Right atrium auricular region (tissue), 2 donors: Measurements from ENCODE around the gene RAB38. TPM values are rescaled to one million over a fixed set of nuclear protein-coding genes. Genes with fewer than 3 reads are reported as not detected.
A peak's percentile ranks its signal among the peaks of the same experiment; 100 is the strongest.

ENCODE experiments used
- DNase-seq: peaks from one replicate; pipeline ENCODE4 v3.0.0-alpha.2; 2019; ENCODE audit warnings: low spot score
- H3K27ac ChIP-seq, 2 donors: fragments of 200-600 bp; sonication (generic); 1 replicate in 1 of 2; 2 replicates in 1 of 2; pipeline ENCODE4 v1.5.1; 2016 to 2019
- H3K27me3 ChIP-seq, 2 donors: fragments of 200-600 bp; sonication (generic); one replicate each; pipeline versions ENCODE4 v1.5.1 to v1.6.0; 2017 to 2019
- H3K36me3 ChIP-seq: fragments of 200-600 bp; sonication (generic); one replicate; pipeline ENCODE4 v1.5.1; 2016
- H3K4me1 ChIP-seq, 2 donors: fragments of 200-600 bp; sonication (generic); one replicate each; pipeline versions ENCODE4 v1.5.1 to v1.6.0; 2017 to 2019
- H3K4me3 ChIP-seq, 2 donors: fragments of 200-600 bp; sonication (generic); 1 replicate in 1 of 2; 2 replicates in 1 of 2; pipeline ENCODE4 v1.5.1; 2017 to 2019; ENCODE audit warnings: mild to moderate bottlenecking in 1 of 2, moderate library complexity in 1 of 2
- H3K9me3 ChIP-seq, 2 donors: fragments of 200-600 bp; sonication (generic); one replicate each; pipeline ENCODE4 v1.5.1; 2019
- total RNA-seq, 2 donors: library from RNA; depleted of rRNA; stranded (reverse); fragments of >200 nt; gene quantifications; one replicate each; pipeline ENCODE4 v1.1.0, GENCODE V29; 2016
- TF ChIP-seq, protein P1 (sequence below), 2 donors: fragments of 200-600 bp; sonication (generic); IDR thresholded peaks; one replicate each; pipeline ENCODE4 v1.5.1; 2019; ENCODE audit warnings: antibody characterized with exemption in 2 of 2

The RAB38 gene
- total RNA-seq, 2 donors from 2014 or later, result 1.4 to 1.6 TPM

DNA sequence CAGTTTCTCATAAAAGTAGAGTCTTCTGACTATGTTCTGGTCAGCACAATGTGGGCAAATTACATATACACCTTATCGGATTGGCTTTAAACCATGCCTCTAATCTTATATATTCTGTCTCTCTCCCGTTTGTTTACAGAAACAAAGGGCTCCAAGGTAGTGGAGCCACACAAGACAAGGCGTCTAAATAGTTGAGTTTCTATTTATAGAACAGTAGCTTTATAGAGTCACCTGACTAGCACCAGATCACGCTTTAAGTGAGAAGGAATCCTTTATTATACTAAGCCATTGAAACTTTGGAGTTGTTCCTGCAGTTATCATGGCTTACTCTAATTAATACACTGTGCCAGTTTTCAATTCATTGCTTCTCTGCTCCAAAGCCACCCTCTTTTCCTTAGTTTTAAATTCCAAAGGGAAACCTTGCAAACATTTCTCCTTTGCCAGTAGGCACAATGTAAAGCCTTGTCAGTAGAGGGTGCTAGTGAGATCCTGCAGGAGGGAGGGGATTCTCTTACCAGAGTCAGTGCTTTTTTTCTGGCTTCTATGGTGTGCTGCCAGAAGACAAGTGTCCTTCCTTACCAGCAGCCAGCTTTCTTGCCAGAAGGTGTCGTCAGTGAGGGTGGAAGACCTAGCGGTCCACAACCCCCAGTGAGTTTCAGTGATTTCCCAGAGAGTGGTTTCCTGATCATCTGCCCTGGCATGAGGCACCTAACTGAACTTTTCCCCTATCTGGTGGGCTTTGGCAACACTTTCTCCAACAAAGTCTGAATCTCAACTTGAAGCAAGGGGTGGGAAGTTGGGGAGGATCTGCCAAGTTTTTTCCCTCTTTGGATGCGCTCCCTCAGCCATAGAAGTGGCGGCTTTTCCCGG lies 71.7 kb downstream of the RAB38 start:
- Histone ChIP-seq H3K36me3 (no peaks in the 10 kb centered on the region), H3K9me3 (peaks cover 0 to 2% of the 10 kb centered on the region in 2 donors), H3K27me3 (no peaks in the 10 kb centered on the region), H3K27ac (no peak overlapping the region), H3K4me3 (no peak overlapping the region), H3K4me1 (no peaks in the 10 kb centered on the region)
- TF ChIP-seq, protein P1, sequence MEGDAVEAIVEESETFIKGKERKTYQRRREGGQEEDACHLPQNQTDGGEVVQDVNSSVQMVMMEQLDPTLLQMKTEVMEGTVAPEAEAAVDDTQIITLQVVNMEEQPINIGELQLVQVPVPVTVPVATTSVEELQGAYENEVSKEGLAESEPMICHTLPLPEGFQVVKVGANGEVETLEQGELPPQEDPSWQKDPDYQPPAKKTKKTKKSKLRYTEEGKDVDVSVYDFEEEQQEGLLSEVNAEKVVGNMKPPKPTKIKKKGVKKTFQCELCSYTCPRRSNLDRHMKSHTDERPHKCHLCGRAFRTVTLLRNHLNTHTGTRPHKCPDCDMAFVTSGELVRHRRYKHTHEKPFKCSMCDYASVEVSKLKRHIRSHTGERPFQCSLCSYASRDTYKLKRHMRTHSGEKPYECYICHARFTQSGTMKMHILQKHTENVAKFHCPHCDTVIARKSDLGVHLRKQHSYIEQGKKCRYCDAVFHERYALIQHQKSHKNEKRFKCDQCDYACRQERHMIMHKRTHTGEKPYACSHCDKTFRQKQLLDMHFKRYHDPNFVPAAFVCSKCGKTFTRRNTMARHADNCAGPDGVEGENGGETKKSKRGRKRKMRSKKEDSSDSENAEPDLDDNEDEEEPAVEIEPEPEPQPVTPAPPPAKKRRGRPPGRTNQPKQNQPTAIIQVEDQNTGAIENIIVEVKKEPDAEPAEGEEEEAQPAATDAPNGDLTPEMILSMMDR (IDR thresholded peaks at IDR 0.05), result peak in 1 of 2 donors; percentile 41
- DNase-seq, result no peak

DNA sequence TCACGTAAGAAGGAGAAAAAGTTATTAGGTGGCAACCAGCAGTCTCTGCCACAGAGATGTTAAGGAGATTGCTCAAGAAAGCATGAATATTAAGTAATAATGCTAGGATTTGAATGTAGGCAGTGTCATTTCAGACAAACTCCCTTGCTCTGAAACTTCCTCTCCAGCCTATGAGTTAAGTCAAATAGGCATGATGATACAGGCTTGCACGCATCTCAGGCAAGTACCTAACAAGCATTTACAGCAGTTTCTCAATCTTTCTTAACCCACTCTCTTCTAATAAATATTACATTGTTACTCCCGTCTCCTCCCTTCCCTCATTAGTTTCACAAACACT lies 72.7 kb downstream of the RAB38 start:
- TF ChIP-seq, protein P1 (IDR thresholded peaks at IDR 0.05), result no peak
- H3K27ac ChIP-seq, result no peak overlapping the region
- H3K36me3 ChIP-seq, result no peaks in the 10 kb centered on the region
- H3K9me3 ChIP-seq, result no peaks in the 10 kb centered on the region
- no peaks in the 10 kb centered on the region for H3K4me1 ChIP-seq
- H3K4me3 ChIP-seq, result no peak overlapping the region
- DNase-seq, result no peak
- H3K27me3 ChIP-seq, result no peaks in the 10 kb centered on the region

DNA sequence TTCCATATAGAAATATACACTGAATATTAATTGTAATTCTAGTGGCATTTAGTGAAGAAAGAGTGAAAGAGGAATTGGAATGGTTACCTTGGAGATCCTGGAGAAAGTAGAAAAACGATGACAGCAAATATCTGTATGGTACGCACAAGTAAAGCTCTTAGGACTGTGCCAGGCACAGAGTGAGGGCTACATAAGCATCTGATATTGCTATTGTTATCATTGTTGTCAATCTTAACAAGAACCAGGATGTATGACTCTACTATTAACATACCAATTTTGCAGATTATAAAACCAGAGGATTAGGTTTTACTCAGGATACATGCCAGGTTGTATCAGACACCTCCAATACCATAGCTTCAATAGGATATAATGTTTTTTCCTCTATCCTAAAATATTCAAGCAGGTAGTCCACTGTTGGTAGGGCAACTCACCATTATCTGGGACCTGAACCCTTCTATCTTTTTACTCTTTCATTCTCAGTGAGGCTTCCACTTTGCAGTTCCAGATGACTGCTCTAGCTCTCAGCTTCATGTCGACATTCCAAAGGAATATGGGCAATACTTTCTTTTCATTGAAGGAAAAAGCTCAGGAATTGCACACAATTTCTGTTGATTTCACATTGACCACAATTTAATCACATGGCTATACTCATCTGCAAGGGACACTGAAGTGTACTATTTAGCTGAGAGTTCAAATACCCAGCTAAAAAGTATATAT lies 73.2 kb downstream of the RAB38 start:
- Histone ChIP-seq H3K4me3 (no peak overlapping the region), H3K4me1 (no peaks in the 10 kb centered on the region), H3K27me3 (no peaks in the 10 kb centered on the region), H3K9me3 (no peaks in the 10 kb centered on the region), H3K36me3 (no peaks in the 10 kb centered on the region), H3K27ac (no peak overlapping the region)
- TF ChIP-seq, protein P1 (IDR thresholded peaks at IDR 0.05), result no peak
- DNase-seq, result no peak

DNA sequence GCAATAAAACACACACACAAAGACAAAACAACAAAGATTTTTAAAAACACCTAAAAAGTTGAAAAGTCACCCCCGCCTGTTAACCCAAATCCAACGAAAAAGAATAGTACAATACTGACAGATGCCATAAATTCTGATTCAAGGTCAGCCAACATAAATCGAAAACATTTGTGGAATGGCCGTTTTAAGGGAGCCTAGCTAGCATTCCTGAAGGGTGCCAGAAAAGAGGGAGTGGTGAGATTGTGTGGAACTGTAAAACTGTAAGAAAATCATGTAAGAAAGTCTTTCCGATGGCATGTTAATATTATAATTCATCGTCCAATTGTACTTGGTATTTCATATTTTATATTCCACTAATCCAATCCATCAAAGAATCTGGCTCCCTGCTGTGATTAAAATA lies 75.1 kb downstream of the RAB38 start:
- TF ChIP-seq, protein P1 (IDR thresholded peaks at IDR 0.05), result no peak
- Histone ChIP-seq H3K9me3 (no peaks in the 10 kb centered on the region), H3K27me3 (no peaks in the 10 kb centered on the region), H3K4me1 (no peaks in the 10 kb centered on the region), H3K4me3 (no peak overlapping the region), H3K27ac (no peak overlapping the region), H3K36me3 (no peaks in the 10 kb centered on the region)
- DNase-seq, result no peak

DNA sequence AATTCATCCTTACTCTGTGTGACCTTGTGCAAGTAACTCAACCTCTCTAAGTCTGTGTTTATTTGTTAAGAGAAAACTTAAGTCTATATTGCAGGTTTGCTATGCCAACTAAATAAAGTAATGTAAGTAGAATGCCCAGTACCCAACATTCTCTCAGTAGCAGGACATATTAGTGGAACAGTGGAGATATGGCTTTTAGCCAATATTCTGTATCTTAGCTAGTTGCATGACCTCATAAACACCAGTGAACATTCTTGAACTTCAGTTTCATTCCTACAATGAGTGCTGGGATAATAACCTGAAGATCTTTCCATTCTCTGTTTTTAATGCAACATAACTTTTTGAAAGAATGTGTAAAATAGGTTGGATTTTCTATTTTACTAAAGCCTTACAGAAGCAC lies 77.0 kb downstream of the RAB38 start:
- H3K27me3 ChIP-seq, result no peaks in the 10 kb centered on the region
- no peaks in the 10 kb centered on the region for H3K36me3 ChIP-seq
- no peaks in the 10 kb centered on the region for H3K9me3 ChIP-seq
- no peak for DNase-seq
- H3K4me1 ChIP-seq, result no peaks in the 10 kb centered on the region
- no peak overlapping the region for H3K27ac ChIP-seq
- TF ChIP-seq, protein P1 (IDR thresholded peaks at IDR 0.05), result no peak
- no peak overlapping the region for H3K4me3 ChIP-seq
